Panc1 (cell line): ENCODE results near the gene RGS6. TPM values are rescaled to one million over a fixed set of nuclear protein-coding genes. Genes with fewer than 3 reads are reported as not detected.

Experiments used
- ATAC-seq: fragments of 200-7000 bp; cut with Tn5 transposase; 2 replicates; pipeline ENCODE4 v1.9.1; 2020; ENCODE audit warnings: mild to moderate bottlenecking, moderate library complexity
- BruUV-seq: library from RNA; stranded (reverse); fragments of 400-500 nt; replicated peaks from 2 replicates; lab custom pipeline; 2021; lab: Mats Ljungman, UMichigan
- CTCF ChIA-PET: fragments of 300-600 bp; sonication (Branson Sonifier 250); formaldehyde crosslinking; loops from one replicate; lab custom pipeline; 2022; ENCODE audit warnings: antibody characterized with exemption; lab: Charles Lee
- POLR2A ChIA-PET: fragments of 300-600 bp; sonication (Branson Sonifier 250); formaldehyde crosslinking; loops from one replicate; lab custom pipeline; 2022; ENCODE audit warnings: antibody characterized with exemption; lab: Charles Lee
- DNase-seq: peaks from one replicate; pipeline ENCODE4 v3.0.0-alpha.2; 2010; ENCODE audit warnings: low read depth, low spot score
- H3K27ac ChIP-seq: 2 replicates; pipeline ENCODE4 v1.5.1; 2011; ENCODE audit warnings: mild to moderate bottlenecking, low read length, inconsistent platforms
- H3K27me3 ChIP-seq: fragments of 200-500 bp; sonication (Bioruptor generic); 2 replicates; pipeline ENCODE4 v1.6.0; 2014; ENCODE audit warnings: low read length, inconsistent platforms; ENCODE audit not compliant: control insufficient read depth, insufficient read depth
- H3K36me3 ChIP-seq: fragments of 200-500 bp; sonication (Bioruptor generic); 2 replicates; pipeline ENCODE4 v1.5.1; 2014; ENCODE audit warnings: inconsistent platforms, mild to moderate bottlenecking, low read length, moderate library complexity; ENCODE audit not compliant: control insufficient read depth, insufficient read depth
- H3K4me1 ChIP-seq: 2 replicates; pipeline ENCODE4 v1.5.1; 2011; ENCODE audit warnings: inconsistent platforms, mild to moderate bottlenecking, low read length, moderate library complexity; ENCODE audit not compliant: control insufficient read depth, insufficient read depth
- H3K4me3 ChIP-seq, 2 experiments: 2 replicates each; pipeline ENCODE4 v1.5.1; 2011 to 2012; ENCODE audit warnings: low read depth in 2 of 2, low read length in 2 of 2, mild to moderate bottlenecking in 2 of 2, inconsistent platforms in 1 of 2, moderate library complexity in 1 of 2
- H3K9me3 ChIP-seq: fragments of 200-500 bp; sonication (Bioruptor generic); 2 replicates; pipeline ENCODE4 v1.5.1; 2014; ENCODE audit warnings: low read depth, mild to moderate bottlenecking, inconsistent platforms, low read length, moderate library complexity; ENCODE audit not compliant: control insufficient read depth, insufficient read depth
- CTCF ChIP-seq: fragments of 450-650 bp; IDR thresholded peaks from 2 replicates; pipeline ENCODE4 v1.5.1; 2017; ENCODE audit warnings: mild to moderate bottlenecking
- POLR2AphosphoS5 ChIP-seq: IDR thresholded peaks from 2 replicates; pipeline ENCODE4 v1.6.1; 2012; ENCODE audit warnings: mild to moderate bottlenecking, low read depth, low read length, moderate library complexity
- SIN3A ChIP-seq: IDR thresholded peaks from 2 replicates; pipeline ENCODE4 v1.6.1; 2012; ENCODE audit warnings: low read depth, mild to moderate bottlenecking, low read length, moderate library complexity, borderline replicate concordance; ENCODE audit not compliant: insufficient read depth
- TCF7L2 ChIP-seq: IDR thresholded peaks from 2 replicates; pipeline ENCODE4 v1.6.1; 2011; ENCODE audit warnings: mild to moderate bottlenecking, low read depth, low read length, inconsistent platforms
- in situ Hi-C: cut with HindIII; loops from 2 replicates; pipeline ENCODE4 v1.10.0; 2016; ENCODE audit warnings: low sequenced_read_pairs, low pct_unique_long_range_greater_than_20kb
- intact Hi-C: fragments of 100-400 bp; cut with micrococcal nuclease; formaldehyde crosslinking; loops from one replicate; pipeline ENCODE4 v1.10.0; 2022; ENCODE audit not compliant: unreplicated experiment
- total RNA-seq: library from RNA; stranded (reverse); gene quantifications from one replicate; pipeline ENCODE4 v1.2.1, GENCODE V29; 2021; ENCODE audit not compliant: unreplicated experiment
- TF ChIP-seq, protein P1 (sequence below), 2 experiments: IDR thresholded peaks; 2 replicates each; pipeline ENCODE4 v1.6.1; 2011 to 2012; ENCODE audit warnings: low read depth in 2 of 2, control low read depth in 1 of 2, low read length in 1 of 2, mild to moderate bottlenecking in 1 of 2, moderate library complexity in 1 of 2; ENCODE audit not compliant: insufficient read depth in 1 of 2

Gene RGS6
- total RNA-seq, 1 experiment from 2014 or later = not detected

- CTCF ChIA-PET = no interaction called here
- no peak for ATAC-seq
Measured at GRCh38 chr14:71942904-71943694, 10.9 kb downstream of the RGS6 start.

GRCh38 chr14:71943695-71944018, 11.4 kb downstream of the RGS6 start:
- H3K4me1 ChIP-seq = no peaks in the 10 kb centered on the region
- ChIA-PET CTCF (no interaction called here), POLR2A (no interaction called here)
- no peaks in the 10 kb centered on the region for H3K36me3 ChIP-seq
- no TSS peak for BruUV-seq
- no peaks in the 10 kb centered on the region for H3K27me3 ChIP-seq
- ATAC-seq (no peak), DNase-seq (no peak)
- no peak overlapping the region for H3K4me3 ChIP-seq
- intact Hi-C loops (no loop called here), in situ Hi-C loops (no loop called here)
- TF ChIP-seq, protein P1, sequence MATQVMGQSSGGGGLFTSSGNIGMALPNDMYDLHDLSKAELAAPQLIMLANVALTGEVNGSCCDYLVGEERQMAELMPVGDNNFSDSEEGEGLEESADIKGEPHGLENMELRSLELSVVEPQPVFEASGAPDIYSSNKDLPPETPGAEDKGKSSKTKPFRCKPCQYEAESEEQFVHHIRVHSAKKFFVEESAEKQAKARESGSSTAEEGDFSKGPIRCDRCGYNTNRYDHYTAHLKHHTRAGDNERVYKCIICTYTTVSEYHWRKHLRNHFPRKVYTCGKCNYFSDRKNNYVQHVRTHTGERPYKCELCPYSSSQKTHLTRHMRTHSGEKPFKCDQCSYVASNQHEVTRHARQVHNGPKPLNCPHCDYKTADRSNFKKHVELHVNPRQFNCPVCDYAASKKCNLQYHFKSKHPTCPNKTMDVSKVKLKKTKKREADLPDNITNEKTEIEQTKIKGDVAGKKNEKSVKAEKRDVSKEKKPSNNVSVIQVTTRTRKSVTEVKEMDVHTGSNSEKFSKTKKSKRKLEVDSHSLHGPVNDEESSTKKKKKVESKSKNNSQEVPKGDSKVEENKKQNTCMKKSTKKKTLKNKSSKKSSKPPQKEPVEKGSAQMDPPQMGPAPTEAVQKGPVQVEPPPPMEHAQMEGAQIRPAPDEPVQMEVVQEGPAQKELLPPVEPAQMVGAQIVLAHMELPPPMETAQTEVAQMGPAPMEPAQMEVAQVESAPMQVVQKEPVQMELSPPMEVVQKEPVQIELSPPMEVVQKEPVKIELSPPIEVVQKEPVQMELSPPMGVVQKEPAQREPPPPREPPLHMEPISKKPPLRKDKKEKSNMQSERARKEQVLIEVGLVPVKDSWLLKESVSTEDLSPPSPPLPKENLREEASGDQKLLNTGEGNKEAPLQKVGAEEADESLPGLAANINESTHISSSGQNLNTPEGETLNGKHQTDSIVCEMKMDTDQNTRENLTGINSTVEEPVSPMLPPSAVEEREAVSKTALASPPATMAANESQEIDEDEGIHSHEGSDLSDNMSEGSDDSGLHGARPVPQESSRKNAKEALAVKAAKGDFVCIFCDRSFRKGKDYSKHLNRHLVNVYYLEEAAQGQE (IDR thresholded peaks at IDR 0.05; ENCODE audit: insufficient read depth in 1 of 2, low read depth in 2 of 2, low read length in 1 of 2) = no peak
- TF ChIP-seq SIN3A (no peak), POLR2AphosphoS5 (no peak), TCF7L2 (no peak), CTCF (no peak)
- H3K27ac ChIP-seq = no peak overlapping the region
- H3K9me3 ChIP-seq = no peaks in the 10 kb centered on the region

More at GRCh38 chr14:71942904-71943694, 10.9 kb downstream of the RGS6 start:
- in situ Hi-C loops (no loop called here), intact Hi-C loops (no loop called here)
- Histone ChIP-seq H3K27me3 (no peaks in the 10 kb centered on the region), H3K9me3 (no peaks in the 10 kb centered on the region), H3K4me1 (no peaks in the 10 kb centered on the region), H3K27ac (no peak overlapping the region), H3K36me3 (no peaks in the 10 kb centered on the region), H3K4me3 (no peak overlapping the region)
- POLR2A ChIA-PET = no interaction called here
- DNase-seq = no peak
- TF ChIP-seq CTCF (no peak), SIN3A (no peak)
- TF ChIP-seq, protein P1 (IDR thresholded peaks at IDR 0.05; ENCODE audit: insufficient read depth in 1 of 2, low read depth in 2 of 2, low read length in 1 of 2) = no peak
- BruUV-seq = no TSS peak
